ENCODE measurements around the gene CBX5. TPM values are rescaled to one million over a fixed set of nuclear protein-coding genes. Genes with fewer than 3 reads are reported as not detected.
"Not testable (repeated sequence)": the region's sequence is repeated elsewhere in the genome, so short reads cannot be mapped to it uniquely, and the experiment has no call there.

Gene CBX5
- total and polyA plus RNA-seq, 9 of the 15 experiments (the other 6 are each of a cell fraction or from before 2014, with no cell fraction given) = 32.6 to 102 (median 59.2) TPM

- TF ChIP-seq SIN3A (IDR thresholded peaks at IDR 0.05; ENCODE audit: borderline replicate concordance in 2 of 2, control insufficient read depth in 1 of 2, low read depth in 2 of 2, low read length in 2 of 2) (0 out of 4 replicates have a peak, but pooled peaks of 1 of the 2 experiments have one; percentile 14), TAL1 (IDR thresholded peaks at IDR 0.05) (0 out of 2 replicates have a peak, but pooled peaks have one; percentile 9), POLR2H (tag; IDR thresholded peaks at IDR 0.05; ENCODE audit: low read depth) (peak; percentile 32; the same call in 1 of the 2 replicates), ZNF717 (CRISPR knock-in tag; IDR thresholded peaks at IDR 0.05) (0 out of 2 replicates have a peak, but pooled peaks have one; percentile 52), CAMTA2 (CRISPR knock-in tag; conservative IDR thresholded peaks at IDR 0.05) (0 out of 2 replicates have a peak, but pooled peaks have one; percentile 28), FOXA3 (CRISPR knock-in tag; conservative IDR thresholded peaks at IDR 0.05 in 1 of 2, IDR thresholded peaks at IDR 0.05 in 1 of 2) (0 out of 4 replicates have a peak, but pooled peaks of 1 of the 2 experiments have one; percentile 23), L3MBTL2 (IDR thresholded peaks at IDR 0.05) (peak; percentile 27; the same call in 1 of the 2 replicates), ZKSCAN8 (CRISPR knock-in tag; IDR thresholded peaks at IDR 0.05) (peak; percentile 72), HLTF (IDR thresholded peaks at IDR 0.05) (peak; percentile 62; the same call in 1 of the 2 replicates), DMBX1 (CRISPR knock-in tag; IDR thresholded peaks at IDR 0.05; ENCODE audit: borderline replicate concordance) (0 out of 2 replicates have a peak, but pooled peaks have one; percentile 29), MYC (IDR thresholded peaks at IDR 0.05; ENCODE audit: low read depth, low read length) (peak; percentile 75), RAD51 (IDR thresholded peaks at IDR 0.05; ENCODE audit: borderline replicate concordance, low read depth) (peak; percentile 17; the same call in 1 of the 2 replicates), PRDM10 (IDR thresholded peaks at IDR 0.05; ENCODE audit: partially characterized antibody) (peak; percentile 38), BRD4 (IDR thresholded peaks at IDR 0.05) (0 out of 2 replicates have a peak, but pooled peaks have one; percentile 4), POLR2A (conservative IDR thresholded peaks at IDR 0.05) (peak; percentile 48; the same call in 1 of the 2 replicates), ZFX (CRISPR knock-in tag; IDR thresholded peaks at IDR 0.05) (peak; percentile 55; the same call in 1 of the 2 replicates), PHB2 (IDR thresholded peaks at IDR 0.05; ENCODE audit: low read depth) (0 out of 2 replicates have a peak, but pooled peaks have one; percentile 39), ZNF384 (IDR thresholded peaks at IDR 0.05; ENCODE audit: low read depth, low read length) (peak; percentile 65), BHLHE40 (IDR thresholded peaks at IDR 0.05; ENCODE audit: low read length) (0 out of 2 replicates have a peak, but pooled peaks have one; percentile 23), LARP7 (IDR thresholded peaks at IDR 0.05) (peak; percentile 70; the same call in 1 of the 2 replicates)
- not testable (repeated sequence) for TF ChIP-seq MYC (CRISPR knock-in tag; IDR thresholded peaks at IDR 0.05; ENCODE audit: borderline replicate concordance, low read depth)
These were observed 45.7 kb upstream of the CBX5 start (continued) for GRCh38 chr12:54325442-54326109.
